ENCODE data around the gene FOXJ2.
"Not testable (repeated sequence)": the region's sequence is repeated elsewhere in the genome, so short reads cannot be mapped to it uniquely, and the experiment has no call there.

GRCh38 chr12:8018213-8018612 is 14.3 kb upstream of the FOXJ2 start:
- TF ChIP-seq POLR2A, CTCF (IDR thresholded peaks at IDR 0.05): not testable (repeated sequence)
